GM18498 (cell line): ENCODE results near the gene KCNA3.

Source experiments
- ATAC-seq: cut with Tn5 transposase; IDR thresholded peaks from one replicate; pipeline ENCODE4 v1.9.1; 2021; ENCODE audit warnings: mild to moderate bottlenecking, moderate library complexity; ENCODE audit not compliant: unreplicated experiment

The KCNA3 gene

DNA sequence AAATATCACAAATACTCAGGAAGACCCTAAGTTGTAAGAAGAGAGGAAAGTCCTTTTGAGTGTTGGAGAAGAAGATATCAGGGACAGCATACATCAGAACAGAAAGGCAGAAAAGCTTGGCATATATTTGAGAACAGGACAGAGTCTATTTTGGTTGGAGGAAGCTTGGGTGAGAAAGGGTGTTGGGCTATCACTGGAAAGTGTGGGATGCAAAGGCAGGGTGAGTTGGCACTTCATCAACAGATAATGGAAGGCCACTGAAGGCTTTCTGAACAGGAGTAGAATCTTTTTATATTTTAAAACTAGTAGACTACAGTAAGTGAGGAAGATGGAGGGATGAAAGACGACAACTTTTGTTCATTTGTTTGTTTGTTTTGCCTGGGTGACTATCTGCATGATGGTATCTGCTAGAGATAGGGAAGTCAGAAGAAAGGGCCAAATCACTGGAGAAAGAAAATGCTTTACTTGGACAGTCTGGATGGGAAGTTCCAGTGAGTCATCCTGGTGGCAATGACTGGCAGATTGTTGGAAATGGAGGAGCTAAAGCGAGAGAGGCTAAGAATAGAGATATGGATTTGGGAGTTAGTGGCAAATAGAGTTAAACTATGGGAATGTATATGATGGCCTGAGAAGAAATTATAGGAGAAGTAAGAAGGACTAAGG lies 34.9 kb downstream of the KCNA3 start:
- no peak for ATAC-seq

DNA sequence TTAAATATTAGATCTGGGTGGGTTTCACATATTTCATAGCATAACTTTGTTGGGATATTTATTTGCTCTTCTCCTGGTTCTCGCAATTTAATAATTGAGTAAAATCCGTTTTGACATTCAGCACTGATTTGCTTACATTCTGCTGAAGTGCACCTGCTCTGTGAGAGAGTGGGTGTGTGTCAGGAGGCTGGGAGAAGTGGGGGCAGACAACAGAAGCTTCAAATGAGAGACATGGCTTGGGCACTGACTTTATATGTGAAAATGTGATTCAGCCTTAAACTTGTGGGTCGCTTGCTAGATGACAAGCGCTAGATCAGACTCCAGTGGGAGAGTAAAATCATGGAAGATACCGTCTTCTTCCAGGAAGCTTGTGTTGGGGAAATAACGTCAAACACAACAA lies 36.2 kb downstream of the KCNA3 start:
- no peak for ATAC-seq

DNA sequence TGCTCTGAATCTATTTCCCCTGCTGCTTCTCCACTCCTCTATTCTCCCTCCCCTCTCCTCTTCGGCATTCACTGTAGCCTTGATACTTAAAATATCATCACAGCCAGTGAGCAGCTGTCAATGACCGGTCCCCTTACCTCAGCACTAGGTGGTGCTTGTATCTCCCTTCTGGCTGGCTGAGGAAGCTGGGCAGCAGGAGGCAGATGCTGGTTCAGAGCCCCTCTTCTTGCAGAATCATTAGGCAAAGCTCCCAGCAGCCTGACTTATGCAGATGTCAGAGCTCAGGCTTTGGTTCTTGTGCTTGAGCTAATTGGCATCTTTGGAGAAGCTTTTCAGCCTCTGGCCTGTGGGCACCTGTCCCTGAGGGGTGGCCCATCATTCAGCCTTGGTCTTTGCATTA lies 36.7 kb downstream of the KCNA3 start:
- ATAC-seq: no peak

DNA sequence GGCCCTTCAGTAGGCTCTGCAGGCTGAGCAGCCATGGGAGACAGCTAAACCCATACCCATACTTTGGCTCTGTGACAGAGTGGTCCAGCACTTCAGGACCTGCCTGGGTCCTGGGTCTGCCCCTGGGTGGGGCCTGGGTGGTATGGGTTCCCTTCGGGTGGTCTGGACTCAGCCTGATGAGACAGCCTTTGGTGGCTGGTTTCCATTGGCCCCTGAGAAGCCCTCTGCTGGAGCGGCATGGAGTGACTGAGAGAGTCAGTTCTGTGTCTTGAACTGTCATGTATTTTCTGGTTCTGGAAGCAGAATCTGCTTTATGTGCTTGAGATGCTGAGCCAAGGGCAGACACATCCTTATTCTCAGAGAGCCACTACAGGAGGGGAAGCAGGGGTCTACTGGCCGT lies 37.3 kb downstream of the KCNA3 start:
- ATAC-seq: no peak

DNA sequence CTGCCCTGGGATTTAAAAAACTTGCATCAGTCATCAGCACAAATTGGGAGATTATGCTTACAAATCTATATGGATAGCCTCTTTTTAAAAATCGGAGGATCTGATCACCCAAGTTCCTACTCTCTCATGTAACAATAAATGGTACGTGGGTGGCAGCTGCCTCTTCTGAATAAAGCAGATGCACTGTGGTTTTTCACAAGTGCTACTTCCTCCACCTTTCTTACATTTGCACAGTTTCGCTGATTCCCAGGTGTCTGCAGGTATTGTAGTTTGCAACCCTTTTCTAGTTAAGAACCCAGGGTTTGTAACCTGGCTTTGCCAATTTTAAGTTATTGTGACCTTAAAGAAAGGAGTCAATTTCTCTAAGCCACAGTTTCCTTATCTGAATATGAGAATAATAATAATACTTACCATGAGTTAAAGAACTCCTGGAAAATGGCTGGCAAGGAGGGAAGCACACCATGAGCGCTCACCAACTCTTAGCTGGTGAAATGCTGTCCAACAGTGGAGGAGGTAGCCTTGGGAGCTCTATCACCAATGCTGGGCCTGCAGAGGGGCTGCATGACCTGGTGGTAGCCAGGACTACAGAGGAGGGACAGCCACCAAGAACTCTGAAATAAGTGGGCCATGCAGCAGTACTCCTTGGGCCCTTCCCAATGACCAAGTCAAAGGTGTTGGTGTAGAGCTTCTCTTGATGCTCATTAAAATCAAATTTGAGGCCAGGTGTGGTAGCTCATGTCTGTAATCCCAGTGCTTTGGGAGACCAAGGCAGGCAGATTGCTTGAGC lies 38.4 kb downstream of the KCNA3 start:
- ATAC-seq: no peak

DNA sequence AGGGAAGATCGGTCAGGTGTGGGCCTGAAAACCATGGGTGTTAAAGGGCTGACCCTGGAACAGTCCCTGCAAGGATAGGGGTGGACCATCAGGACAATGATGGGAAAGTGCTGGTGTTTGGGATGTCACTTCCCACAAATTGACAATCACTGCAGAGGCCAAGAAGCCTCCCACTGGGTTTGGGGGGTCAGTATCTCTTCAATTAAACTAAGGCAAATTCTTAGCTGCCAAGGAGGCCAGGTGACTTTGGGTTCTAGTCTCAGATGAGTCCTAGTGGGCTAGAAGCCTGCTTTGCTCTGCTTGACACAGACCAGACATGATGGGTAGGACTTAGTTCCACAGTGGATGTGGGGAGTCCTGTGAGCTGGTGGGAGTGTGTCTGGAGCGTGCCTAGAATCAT lies 39.3 kb downstream of the KCNA3 start:
- no peak for ATAC-seq

DNA sequence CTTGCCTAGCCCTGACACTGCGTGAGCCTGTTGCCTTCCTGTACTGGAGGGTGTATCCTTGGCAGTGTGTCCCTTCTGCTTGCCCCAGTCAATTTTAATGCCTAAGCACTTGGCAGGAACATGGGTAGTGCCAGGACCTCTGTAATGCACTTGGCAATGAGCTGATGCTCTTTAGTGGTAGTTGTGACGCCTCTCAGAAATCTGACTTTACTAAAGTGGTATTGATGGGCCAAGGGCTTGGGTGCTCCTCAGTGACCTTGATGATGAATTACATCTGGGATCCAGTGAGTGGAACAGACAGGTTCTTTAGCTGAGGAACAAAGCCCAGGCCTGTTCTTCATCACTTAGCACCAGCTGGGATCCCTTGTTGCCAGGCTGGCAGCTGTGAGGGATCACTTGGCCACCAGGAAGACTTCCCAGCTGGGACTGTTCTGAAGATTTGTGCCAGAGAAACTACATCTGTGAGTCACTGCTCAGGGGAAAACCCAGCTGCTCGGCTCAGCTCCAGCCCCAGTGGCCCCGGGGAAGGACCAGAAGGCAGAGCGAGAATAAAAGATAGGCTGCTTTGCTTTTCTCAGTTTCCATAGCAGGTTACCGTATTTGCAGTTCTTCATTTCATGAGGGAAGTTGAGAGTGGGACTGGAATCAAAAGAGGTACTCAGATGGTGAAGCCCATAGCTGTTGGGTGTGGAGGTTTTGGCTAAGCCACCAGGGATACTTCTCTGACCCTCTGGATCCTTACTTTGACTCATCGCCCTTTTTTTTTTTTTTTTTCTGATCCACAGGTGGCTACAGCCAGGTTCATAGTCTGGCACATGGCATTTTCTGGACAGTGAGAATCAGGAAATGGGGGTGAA lies 40.1 kb downstream of the KCNA3 start:
- peak; percentile 65 for ATAC-seq

DNA sequence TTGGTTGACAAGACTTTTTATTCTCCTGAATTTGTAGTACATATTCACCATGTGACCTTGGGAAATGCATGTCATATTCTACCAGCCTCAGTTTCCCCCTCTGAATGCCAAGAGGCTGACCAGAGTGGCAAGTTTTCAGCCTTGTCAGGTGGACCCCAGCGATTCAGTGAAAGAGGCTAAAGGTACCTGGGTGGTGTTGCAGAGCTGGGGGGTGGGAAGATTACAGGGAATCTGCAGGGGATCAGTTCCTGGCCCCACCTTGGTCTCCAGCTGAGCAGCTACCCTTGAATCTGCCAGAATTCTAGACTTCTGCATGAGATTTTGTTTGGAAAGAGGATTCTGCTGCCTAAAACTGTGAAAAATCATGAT lies 40.7 kb downstream of the KCNA3 start:
- no peak for ATAC-seq

DNA sequence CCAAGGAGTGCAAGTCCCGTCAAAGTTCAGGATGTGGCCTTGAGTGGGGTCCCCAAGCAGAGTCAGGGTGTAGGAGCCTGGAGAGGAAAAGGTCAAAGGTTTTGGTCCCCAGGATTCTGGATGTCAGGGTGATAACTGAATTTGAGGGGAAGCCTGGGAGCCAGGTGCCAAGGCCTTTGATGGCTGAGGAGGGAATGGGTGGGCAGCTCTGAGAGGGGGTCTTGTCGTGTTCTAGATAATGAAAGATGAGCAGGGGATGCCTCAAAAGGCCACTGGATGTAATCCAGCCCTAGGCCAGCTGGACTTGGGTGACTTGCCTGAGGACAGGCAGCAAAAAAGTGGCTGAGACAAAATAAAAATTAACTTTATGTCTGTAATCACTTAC lies 41.1 kb downstream of the KCNA3 start:
- ATAC-seq: no peak

DNA sequence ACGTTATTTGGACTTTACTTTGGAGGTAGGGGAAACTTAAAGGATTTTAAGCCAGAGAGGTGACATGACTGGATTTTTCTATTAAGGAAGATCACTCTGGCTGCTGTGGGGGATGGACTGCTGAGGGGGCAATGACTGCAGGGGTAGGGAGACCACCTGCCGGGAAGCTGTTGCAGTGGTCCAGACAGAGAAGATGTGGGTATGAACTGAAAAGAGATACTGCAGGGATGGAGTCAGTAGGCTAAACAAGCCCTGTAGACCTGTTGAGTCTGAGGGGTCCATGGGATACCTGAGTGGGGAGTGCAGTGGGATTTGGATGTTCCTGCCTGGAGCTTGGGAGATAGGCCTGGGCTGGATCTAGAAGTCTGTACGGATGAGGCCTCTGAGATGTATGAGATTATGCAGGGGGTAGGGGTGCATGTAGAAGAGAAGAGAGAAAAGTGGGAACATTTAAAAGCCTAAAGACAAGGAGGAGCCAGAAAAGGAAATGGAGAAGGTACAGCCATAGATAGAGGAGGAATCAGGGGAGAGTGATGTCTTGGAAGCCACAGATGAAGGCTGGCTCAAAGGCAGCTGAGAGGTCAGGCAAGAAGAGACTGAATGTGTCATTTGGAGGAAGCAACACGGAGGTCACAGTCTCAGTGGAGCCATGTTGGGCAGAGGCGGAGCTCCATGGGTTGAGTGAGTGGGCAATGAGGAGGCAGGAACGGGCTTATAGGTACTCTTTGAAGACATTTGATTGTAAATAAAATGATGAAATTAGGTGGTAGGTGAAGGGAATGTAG lies 42.7 kb downstream of the KCNA3 start:
- ATAC-seq: no peak

DNA sequence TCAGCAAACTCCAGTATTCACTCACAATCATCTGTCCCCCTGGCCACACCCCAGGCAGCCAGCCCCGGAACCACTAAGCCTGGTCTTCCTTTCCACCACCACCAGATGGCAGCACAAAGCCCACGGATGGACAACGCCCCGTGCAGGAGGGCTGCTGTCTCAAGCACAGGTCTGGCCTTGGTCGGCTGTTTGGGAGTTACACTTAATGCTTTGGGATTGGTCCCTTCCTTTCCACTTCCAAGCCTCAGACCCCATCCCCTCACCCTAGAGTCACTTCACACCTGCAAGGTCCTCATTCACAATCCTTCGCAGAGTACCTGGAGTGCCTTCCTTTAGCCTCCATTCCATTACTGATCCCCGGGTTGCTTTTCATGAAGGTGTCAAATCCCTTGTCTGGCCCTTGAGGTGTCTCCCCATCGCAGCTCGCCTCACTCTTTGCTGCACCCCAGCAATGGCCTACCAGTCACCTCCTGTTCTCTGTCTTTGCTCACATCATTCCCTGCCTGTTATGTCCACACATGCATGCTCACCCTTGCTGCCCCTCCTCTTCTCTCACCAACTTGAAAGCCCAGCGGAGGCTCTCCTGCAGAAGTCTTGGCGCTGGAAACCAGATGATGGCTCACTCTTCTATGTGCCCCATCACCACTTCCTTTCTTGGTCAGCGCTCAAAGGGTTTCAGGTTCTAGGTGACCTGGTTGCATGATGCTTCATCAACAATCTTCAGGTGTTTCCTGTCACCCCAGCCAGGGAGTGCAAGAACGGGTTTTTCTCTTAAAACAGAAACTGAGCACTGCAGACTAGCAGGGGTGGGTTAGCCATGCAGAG lies 43.7 kb downstream of the KCNA3 start:
- peak; percentile 56 for ATAC-seq

DNA sequence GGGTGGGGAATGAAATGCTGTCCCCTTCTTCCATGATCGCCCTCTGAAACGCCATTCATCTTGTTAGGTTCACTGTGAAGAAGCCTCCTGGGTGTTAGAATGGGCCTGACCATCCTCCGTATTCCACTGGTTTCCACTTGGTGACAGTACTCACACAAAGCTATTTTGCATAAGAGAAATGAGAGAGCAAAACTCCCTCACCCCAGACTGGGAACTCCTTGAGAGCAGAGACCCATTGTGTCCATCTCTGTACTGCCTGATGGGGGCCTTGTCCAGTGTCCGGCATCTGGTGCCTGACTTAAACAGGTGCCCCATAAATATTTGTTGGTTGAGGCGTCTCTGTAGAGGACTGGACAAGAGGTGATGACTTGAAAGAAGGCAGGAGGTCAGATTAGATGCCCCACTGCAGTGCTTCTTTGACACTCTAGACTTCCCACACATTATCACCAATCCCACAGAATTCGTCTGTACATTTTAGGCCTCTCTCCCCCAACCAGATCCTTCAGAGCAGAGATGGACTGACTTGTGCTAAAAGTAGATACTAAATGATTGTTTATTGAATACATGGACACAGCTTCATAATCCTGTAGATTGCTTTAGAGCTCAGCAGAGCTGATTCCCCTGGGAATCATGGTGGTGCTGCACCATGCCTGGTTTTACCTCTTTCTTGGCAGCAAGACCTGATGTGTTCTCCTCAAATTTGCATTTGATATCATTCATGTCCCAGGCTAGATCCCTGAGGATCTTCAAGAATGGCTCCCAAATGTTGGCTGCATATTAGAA lies 46.2 kb downstream of the KCNA3 start:
- ATAC-seq: no peak

DNA sequence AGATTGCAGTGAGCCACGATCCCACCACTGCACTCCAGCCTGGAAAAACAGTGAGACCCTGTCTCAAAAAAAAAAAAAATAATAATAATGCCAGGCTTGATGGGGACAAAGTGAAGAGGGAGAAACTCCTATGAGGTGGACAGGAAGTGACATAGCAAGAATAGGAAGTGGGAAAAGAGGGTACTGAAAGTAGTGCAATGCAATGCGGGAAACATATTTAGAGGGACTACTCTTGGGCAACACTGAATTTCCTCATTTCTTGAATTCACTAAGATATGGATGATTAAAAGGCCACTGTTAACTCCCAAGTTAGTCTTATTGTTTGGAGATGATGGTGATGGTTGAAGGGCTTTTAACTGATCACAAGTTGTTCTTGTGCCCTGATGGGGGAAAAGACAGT lies 47.0 kb downstream of the KCNA3 start:
- no peak for ATAC-seq

DNA sequence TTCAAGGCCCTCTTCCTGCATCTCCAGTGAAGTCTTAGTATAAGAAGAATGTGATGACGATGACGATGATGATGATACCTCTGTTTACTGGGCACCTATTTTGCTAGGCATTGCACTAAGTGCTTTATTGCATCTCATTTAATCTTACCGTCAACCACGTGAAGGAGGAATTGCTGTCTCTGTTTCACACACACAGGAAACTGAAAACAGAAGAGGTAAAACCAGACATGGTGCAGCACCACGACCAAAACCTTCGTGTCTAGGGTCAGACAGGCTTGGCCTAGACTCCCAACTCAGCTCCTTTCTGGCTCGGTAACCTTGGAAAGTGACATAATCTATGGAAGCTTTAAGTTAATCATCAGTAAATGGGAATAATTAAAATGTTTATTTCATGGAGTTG lies 47.9 kb downstream of the KCNA3 start:
- ATAC-seq: no peak
